GM18861 (cell line): ENCODE measurements around the gene GRHL1.

Experiments
- ATAC-seq: cut with Tn5 transposase; IDR thresholded peaks from one replicate; pipeline ENCODE4 v1.9.1; 2021; ENCODE audit not compliant: unreplicated experiment

The GRHL1 gene

DNA sequence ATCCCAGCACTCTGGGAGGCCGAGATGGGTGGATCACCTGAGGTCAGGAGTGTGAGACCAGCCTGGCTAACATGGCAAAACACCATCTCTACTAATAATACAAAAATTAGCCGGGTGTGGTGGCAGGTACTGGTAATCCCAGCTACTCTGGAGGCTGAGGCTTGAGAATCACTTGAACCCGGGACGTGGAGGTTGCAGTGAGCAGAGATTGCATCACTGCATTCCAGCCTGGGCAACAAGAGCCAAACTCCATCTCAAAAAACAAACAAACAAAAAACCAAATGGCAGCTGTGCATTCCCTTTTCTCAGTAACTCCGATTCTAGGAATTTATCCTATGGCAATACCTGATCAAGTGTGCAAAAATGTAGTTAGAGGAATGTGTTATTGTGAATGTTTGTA, 4.7 kb upstream of the GRHL1 start:
- ATAC-seq: no peak

DNA sequence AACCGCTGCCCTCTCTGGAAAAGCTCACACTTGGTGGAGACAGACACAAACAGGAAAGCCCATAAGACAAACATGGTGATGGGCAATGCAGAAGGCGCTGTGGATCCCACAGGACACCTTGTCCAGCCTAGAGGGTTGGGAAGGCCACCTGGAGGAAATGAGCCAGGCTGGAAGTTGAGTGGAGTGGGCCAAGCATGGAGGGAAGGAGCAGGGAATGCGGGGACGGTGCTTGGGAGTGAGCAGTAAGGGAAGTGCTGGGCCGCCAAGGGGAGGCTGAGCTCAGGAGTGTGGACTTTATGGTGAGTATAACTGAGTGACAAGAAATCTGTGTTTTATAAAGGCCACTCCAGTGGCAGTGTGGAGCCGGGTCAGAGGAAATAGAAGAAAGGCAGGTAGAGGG, 2.8 kb upstream of the GRHL1 start:
- no peak for ATAC-seq

DNA sequence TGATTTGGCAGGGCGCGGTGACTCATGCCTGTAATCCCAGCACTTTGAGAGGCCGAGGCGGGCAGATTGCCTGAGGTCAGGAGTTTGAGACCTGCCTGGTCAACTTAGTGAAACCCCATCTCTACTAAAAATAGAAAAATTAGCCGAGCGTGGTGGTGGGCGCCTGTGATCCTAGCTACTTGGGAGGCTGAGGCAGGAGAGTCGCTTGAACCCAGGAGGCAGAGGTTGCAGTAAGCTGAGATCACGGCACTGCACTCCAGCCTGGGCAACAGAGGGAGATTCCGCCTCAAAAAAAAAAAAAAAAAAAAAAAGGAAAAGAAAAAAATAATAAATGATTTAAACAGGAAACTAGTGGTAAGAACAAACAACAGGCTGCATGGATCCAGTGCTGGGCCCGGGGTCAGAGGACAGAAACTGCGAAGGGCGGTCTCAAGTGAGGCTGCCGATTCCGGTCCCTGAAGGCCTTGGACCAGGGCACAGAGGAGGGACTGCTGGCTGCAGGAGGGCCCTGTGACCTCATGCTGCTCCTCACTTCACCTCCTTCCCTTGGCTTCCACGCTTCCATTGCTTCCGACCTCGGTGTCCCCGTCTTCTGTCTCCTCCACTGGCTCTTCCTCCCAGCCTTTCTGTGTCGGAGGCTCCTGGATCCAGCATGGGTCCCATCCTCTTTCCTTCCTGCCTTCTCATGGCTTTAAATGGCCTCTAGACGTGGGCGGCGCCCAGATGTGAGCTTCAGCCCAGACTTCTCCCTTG, 2.1 kb upstream of the GRHL1 start:
- ATAC-seq: no peak

DNA sequence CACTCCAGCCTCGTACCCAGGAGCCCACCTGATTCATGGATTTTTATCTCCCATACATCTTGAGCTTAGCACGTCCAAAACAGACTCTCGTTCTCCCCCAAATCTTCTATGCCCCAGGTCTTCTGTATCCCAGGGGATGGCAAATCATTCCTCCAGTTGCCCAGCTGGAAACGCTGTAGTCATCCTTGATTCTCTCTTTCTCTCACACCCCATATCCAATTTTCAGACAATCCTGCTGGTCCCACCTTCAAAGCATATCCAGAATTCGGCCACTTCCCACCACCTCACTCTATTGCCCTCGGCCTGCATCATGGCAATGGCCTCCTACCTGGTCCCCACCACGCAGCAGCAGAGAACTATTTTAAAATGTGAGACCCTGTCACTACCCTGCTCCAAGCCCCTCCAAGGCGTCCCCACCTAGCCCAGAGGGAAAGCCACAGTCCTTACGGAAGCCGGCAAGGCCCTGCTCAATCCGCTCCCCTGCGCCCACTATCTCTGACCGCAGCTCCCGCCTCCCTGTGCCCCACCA, 1.4 kb upstream of the GRHL1 start:
- no peak for ATAC-seq

GRCh38 chr2:9950521-9951271, 797 bp upstream of the GRHL1 start:
- no peak for ATAC-seq

DNA sequence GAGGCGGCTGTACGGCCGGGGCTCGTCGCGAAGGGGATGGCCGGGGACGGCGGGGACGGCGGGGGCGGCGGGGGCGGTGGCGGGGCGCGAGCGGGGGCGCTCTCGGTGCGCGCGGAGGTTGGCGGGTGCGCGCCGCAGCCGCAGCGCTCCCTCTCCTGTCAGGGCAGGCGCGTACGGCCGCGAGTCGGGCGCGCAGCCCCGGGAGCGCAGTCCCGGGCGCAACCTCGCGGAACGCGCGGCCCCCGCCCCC, 296 bp upstream of the GRHL1 start:
- no peak for ATAC-seq

- ATAC-seq: no peak
Observed at GRCh38 chr2:9952286-9952737, 819 bp downstream of the GRHL1 start.

DNA sequence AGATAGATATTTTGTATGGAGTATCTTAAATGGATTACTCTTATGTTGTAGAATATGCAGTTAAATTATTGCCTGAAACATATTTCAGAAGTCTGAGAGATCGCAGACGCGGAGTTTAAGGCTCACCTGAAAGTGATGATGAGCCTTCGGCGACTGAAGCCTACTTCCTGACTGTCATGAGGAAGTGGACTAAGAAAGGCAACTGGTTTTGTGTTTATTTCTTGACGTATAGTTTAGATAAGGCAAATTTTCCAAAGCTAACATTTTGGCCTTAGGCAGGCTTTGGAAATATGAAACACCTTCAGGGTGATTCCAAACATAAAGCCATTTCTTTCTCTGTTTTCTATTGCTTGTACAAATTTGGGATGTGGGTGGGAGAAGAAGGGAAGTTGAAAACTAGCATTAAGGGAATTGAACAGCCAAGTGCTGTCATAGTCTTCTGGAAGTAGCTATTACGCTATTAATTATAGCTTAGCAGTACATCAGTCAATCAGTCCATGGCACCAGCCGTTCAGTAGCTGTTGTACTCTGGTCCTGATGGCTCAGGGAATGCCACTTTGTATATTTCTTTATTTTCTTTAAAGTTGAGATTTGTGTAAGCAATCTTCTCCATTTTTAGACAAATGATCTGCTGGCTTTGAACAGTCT, 1.5 kb downstream of the GRHL1 start:
- no peak for ATAC-seq

GRCh38 chr2:9954136-9954535, 2.6 kb downstream of the GRHL1 start:
- no peak for ATAC-seq

DNA sequence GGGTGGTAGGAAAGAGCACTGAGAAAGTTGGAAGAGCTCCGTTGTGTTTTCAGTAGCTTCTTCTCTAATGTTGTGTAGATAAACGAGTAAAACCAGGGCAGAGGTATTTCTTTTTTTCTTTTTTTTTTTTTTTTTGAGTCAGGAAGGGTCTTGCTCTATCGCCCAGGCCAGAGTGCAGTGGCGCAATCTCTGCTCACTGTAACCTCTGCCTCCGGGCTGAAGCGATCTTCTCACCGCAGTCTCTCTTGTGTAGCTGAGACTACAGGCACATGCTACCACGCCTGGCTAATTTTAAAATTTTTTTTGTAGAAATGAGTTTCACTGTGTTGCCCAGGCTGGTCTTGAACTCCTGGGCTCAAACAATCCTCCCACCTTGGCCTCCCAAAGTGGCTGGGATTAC, 6.6 kb downstream of the GRHL1 start:
- ATAC-seq: no peak

DNA sequence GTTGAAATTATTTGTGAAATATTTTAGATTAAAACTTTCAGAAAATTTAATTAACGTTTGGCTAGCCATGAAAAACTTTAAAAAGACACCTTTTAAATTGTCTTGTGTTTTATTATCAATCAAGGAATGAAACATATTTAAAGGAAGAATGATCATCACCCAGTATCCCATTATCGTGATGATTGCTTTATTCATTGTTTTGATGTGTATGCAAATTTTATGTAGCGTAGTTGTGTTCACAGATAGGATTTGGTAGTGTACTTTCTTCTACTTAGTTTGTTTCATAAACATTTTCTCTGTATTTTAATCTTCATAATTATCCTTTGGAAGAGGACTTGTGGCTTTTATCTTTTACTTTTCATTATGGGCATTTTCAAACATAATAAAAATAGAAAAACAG, 7.8 kb downstream of the GRHL1 start:
- no peak for ATAC-seq

DNA sequence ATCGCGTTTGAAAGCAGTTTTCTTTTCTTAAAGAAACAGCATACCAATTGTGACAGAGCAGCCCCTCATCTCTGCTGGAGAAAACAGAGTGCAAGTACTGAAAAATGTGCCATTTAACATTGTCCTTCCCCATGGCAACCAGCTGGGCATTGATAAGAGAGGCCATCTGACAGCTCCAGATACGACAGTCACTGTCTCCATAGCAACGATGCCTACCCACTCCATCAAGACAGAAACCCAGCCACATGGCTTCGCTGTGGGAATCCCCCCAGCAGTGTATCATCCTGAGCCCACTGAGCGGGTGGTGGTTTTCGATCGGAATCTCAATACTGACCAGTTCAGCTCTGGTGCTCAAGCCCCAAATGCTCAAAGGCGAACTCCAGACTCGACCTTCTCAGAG, 9.5 kb downstream of the GRHL1 start:
- no peak for ATAC-seq

DNA sequence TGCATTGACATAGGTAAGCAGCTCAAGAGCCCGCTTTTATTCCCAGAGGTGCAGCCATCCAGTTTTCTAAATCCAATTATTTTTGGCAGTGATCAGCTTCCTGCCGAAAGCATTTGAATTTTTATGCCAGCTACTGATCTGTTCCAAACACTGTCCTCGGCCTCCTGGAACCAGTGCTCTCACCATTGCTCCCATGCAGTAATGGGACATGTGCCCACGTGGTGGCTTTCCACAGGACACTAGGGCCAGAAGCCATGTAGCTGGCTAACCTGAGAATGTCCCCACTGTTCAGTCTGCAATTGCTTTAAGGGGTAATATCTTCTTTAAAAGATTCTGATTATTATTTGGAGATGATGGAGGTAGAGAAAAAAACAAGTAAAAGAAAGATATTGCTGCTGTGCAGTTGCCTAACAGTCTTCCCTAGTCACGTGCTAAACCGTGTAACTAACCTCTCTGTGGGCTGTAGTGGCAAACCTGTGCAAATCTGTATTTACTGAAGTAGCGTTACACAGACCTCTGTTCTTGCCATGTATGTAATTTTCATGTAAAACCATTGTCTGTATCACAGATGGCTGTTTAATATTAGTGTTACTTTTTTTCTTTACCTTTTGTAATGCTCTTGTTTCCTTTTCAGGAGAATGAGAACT, 13.0 kb downstream of the GRHL1 start:
- no peak for ATAC-seq

DNA sequence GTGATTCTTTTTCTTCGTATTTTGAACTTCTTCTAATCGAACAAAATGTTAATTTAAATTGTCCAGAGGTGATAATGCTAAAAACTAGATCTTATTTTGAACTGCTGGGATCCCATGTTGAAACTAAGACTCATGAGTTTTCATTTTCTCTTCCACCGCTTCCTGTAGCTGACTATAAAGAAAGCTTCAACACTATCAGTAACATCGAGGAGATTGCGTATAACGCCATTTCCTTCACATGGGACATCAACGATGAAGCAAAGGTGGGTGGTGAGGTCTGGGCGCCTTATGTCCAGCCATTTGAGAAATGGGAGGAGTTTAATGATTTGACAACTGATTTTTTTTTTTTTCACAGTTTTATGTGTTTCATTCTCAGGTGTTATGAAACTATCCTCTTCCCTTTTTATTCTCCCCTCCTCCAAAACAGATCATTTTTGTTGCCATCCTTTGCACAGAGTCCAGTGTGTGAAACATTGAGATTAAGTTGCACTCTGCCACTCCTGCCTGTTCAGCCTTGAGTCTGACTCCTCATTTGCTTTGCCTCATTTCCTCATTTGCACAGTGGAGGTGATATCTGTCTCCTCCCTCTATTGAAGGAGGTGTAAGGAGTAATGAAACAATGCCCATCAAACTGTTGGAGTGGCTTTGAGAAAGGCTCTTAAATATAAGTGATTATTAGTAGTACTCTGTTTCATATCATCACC, 13.8 kb downstream of the GRHL1 start:
- ATAC-seq: no peak

DNA sequence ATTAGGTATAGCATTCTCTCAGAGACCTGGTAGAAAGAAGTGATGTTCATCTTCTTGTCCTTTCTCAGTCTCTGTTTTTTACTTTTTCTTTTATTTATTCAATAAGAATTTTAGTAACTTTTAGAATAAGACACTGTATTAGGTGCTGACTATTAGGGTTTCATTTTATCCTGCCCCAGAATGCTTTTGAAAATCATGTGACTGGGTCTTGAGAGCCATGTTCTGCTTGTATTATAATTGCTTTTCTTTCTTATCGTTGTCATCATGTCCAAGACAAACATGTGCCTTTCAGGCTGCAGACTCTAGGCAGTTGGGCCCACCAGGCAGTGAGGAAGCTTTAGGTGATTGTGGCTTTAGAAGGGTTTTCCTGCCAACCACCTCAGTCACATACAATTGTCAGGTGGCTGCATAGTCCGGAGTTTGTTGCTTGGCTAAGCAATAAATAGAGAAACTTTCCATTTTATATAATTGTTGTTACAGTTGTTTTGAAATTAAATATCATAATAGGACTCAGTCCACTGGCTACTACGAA, 15.1 kb downstream of the GRHL1 start:
- ATAC-seq: no peak

DNA sequence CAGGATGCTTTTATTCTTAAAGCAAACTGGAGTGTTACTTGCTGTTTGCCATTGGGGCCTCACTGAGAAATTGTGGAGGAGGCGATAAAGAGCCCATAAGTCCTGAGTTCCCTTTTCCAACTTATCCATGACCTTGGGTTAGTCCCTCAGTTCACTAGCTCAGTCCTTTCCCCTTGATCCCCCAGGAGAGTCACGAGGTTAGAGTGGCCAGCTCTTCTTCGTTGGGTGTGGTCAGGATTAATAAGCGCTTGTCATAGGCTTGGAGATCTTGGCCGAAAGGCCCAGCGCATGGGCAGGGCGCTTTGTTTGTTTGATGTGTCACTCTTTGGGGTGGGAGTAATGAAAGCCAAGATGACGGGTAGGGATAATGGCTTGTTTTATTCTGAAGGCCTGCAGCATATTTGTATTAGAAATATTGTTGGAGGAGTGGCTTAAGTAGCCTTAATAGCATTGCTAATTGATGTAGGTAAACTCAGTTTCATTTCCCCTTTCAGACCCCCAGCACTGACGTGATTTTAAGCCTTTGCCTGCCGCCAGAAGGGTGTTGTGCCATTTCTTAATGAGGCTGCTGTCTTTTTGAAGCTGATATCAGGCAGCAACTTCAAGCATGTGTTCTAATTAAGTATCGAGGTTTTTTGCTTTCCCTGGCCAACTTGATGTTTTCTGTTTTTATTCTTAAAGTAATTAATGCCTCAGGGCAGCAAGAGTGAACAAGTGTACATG, 15.7 kb downstream of the GRHL1 start:
- peak; percentile 70 for ATAC-seq

- ATAC-seq: no peak
Observed at GRCh38 chr2:9968553-9969497, 17.3 kb downstream of the GRHL1 start.

DNA sequence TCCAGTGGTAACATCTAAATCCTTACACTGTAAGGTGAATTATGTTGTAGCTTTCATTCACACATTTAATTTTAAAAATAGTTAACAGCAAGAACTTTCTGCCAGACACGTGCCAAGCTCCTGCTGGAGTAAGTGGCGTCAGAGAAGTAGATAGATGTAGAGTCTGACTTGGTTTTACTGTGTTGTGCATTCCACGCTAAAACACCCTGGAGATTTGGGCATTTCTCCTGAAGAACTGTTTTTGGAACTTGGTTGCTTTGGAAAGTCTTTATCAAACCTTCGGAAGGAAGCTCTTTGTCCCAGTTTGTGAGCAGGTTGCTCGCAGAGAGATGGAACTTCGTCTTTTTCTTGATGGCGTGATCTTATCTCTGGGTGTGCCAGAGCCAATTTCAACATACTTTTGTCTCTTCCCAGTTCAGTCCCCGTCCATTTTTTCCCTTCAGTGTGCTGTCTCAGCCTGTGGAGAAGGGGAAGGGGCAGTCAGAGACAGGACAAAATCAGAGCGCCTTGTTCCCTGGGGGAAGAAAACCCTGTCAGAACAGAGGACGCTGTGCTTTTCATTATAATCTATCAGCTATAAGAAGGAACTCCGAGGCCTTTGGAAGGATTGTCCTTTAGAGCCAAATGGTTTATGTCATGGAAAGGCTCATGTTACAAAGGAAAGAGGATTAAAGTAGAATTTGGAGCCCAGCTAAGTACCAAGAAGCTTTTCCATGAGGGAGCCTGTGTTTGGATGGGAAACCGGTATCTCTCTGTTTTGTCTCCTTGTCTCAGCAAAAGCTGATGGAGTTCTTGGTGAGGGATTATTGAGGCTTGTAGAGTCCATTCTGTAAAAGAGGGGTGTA, 18.9 kb downstream of the GRHL1 start:
- ATAC-seq: no peak
